H1 (cell line): ENCODE data around the gene SERPINF2. TPM values are rescaled to one million over a fixed set of nuclear protein-coding genes. Genes with fewer than 3 reads are reported as not detected.

Experiments
- CTCF ChIA-PET: fragments of 300-600 bp; sonication (Branson Sonifier 250); formaldehyde crosslinking; loops from one replicate; lab custom pipeline; 2021; ENCODE audit not compliant: partially characterized antibody; lab: Charles Lee
- POLR2A ChIA-PET: fragments of 300-600 bp; sonication (Branson Sonifier 250); formaldehyde crosslinking; loops from one replicate; lab custom pipeline; 2021; ENCODE audit warnings: inconsistent platforms; ENCODE audit not compliant: partially characterized antibody; lab: Charles Lee
- DNase-seq, 2 experiments: peaks; one replicate each; pipeline versions ENCODE4 v3.0.0 to v3.0.0-alpha.2; 2010 to 2022; ENCODE audit warnings: low spot score in 2 of 2, low read depth in 1 of 2, mixed read lengths in 1 of 2
- FAIRE-seq: peaks from 2 replicates; lab custom pipeline; 2011; peaks lifted over from hg19 to GRCh38; lab: Jason Lieb, UNC
- H2AFZ ChIP-seq: 2 replicates; pipeline ENCODE4 v1.8.1; 2012; ENCODE audit warnings: low read length, inconsistent platforms
- H2AK5ac ChIP-seq: 2 replicates; pipeline ENCODE4 v1.6.1; 2013; ENCODE audit warnings: low read depth, low read length
- H2BK120ac ChIP-seq: replicated peaks from 2 replicates; pipeline ENCODE3; 2013; ENCODE audit warnings: low read depth, low read length, inconsistent platforms
- H2BK12ac ChIP-seq: 2 replicates; pipeline ENCODE4 v1.6.1; 2013; ENCODE audit warnings: low read depth, low read length
- H2BK15ac ChIP-seq: 2 replicates; pipeline ENCODE4 v1.6.1; 2013; ENCODE audit warnings: low read length
- H2BK20ac ChIP-seq: 2 replicates; pipeline ENCODE4 v1.6.1; 2013; ENCODE audit warnings: low read length
- H2BK5ac ChIP-seq: 2 replicates; pipeline ENCODE4 v1.6.1; 2013; ENCODE audit warnings: low read depth, low read length
- H3K14ac ChIP-seq: 2 replicates; pipeline ENCODE4 v1.6.1; 2013; ENCODE audit warnings: inconsistent platforms; ENCODE audit not compliant: insufficient read length
- H3K18ac ChIP-seq: 2 replicates; pipeline ENCODE4 v1.6.1; 2013; ENCODE audit warnings: low read length; ENCODE audit errors: extremely low read depth
- H3K23ac ChIP-seq: 2 replicates; pipeline ENCODE4 v1.6.1; 2013; ENCODE audit warnings: inconsistent platforms; ENCODE audit not compliant: insufficient read length
- H3K23me2 ChIP-seq: 2 replicates; pipeline ENCODE4 v1.6.1; 2013; ENCODE audit warnings: low read depth, low read length
- H3K27ac ChIP-seq: 2 replicates; pipeline ENCODE4 v1.6.1; 2011; ENCODE audit warnings: low read depth, low read length, inconsistent platforms
- H3K27me3 ChIP-seq, 4 experiments: replicated peaks in 1 of 4; 1 replicate in 1 of 4; 2 replicates in 3 of 4; pipeline versions ENCODE4 v1.6.1 to v1.8.1; 2011 to 2013; ENCODE audit warnings: low read length in 3 of 4, mild to moderate bottlenecking in 3 of 4, inconsistent platforms in 2 of 4, mixed read lengths in 2 of 4, moderate library complexity in 1 of 4; ENCODE audit not compliant: control insufficient read depth in 3 of 4, insufficient read depth in 3 of 4; ENCODE audit errors: extremely low read depth in 1 of 4
- H3K36me3 ChIP-seq, 4 experiments: 2 replicates each; pipeline versions ENCODE4 v1.6.1 to v1.8.1; 2011 to 2013; ENCODE audit warnings: mild to moderate bottlenecking in 4 of 4, low read length in 3 of 4, moderate library complexity in 2 of 4, control low read depth in 1 of 4, inconsistent platforms in 1 of 4; ENCODE audit not compliant: insufficient read depth in 4 of 4, control insufficient read depth in 2 of 4
- H3K4ac ChIP-seq: replicated peaks from 2 replicates; pipeline ENCODE3; 2013; ENCODE audit warnings: low read length, low read depth, mixed read lengths, inconsistent platforms; ENCODE audit not compliant: insufficient read length
- H3K4me1 ChIP-seq, 4 experiments: replicated peaks in 1 of 4; 1 replicate in 1 of 4; 2 replicates in 3 of 4; pipeline versions ENCODE4 v1.6.1 to v1.8.1; 2011 to 2013; ENCODE audit warnings: low read length in 3 of 4, inconsistent platforms in 2 of 4, mixed read lengths in 1 of 4; ENCODE audit not compliant: insufficient read depth in 4 of 4, control insufficient read depth in 3 of 4
- H3K4me2 ChIP-seq, 2 experiments: 2 replicates each; pipeline versions ENCODE4 v1.6.1 to v1.8.1; 2011 to 2013; ENCODE audit warnings: low read depth in 2 of 2, low read length in 2 of 2, control low read depth in 1 of 2, inconsistent platforms in 1 of 2, mild to moderate bottlenecking in 1 of 2; ENCODE audit not compliant: insufficient read depth in 1 of 2
- H3K4me3 ChIP-seq, 4 experiments: fragments of 200-600, 300-600 bp in 1 of 4; sonication (generic), shearing (Covaris generic), sonication (Bioruptor Twin) in 1 of 4; 2 replicates each; pipeline versions ENCODE4 v1.5.1 to v1.8.1; 2011 to 2016; ENCODE audit warnings: low read length in 4 of 4, low read depth in 3 of 4, control low read depth in 2 of 4, inconsistent platforms in 2 of 4, mild to moderate bottlenecking in 2 of 4, mixed read lengths in 1 of 4, moderate library complexity in 1 of 4; ENCODE audit not compliant: insufficient read depth in 2 of 4; ENCODE audit errors: extremely low read depth in 1 of 4
- H3K56ac ChIP-seq: replicated peaks from 2 replicates; pipeline ENCODE3; 2013; ENCODE audit warnings: low read depth, mild to moderate bottlenecking, mixed read lengths, low read length, inconsistent platforms; ENCODE audit not compliant: insufficient read length
- H3K79me1 ChIP-seq: 2 replicates; pipeline ENCODE4 v1.6.1; 2013; ENCODE audit warnings: low read depth, low read length, control low read depth
- H3K79me2 ChIP-seq, 2 experiments: 2 replicates each; pipeline versions ENCODE4 v1.6.1 to v1.8.1; 2012 to 2013; ENCODE audit warnings: low read length in 2 of 2, mild to moderate bottlenecking in 2 of 2, inconsistent platforms in 1 of 2; ENCODE audit not compliant: insufficient read depth in 2 of 2, control insufficient read depth in 1 of 2
- H3K9ac ChIP-seq, 4 experiments: replicated peaks in 1 of 4; 1 replicate in 1 of 4; 2 replicates in 3 of 4; pipeline versions ENCODE4 v1.6.1 to v1.8.1; 2011 to 2013; ENCODE audit warnings: low read depth in 3 of 4, low read length in 3 of 4, control low read depth in 2 of 4, mild to moderate bottlenecking in 2 of 4, moderate library complexity in 2 of 4, inconsistent platforms in 1 of 4; ENCODE audit errors: extremely low read depth in 1 of 4
- H3K9me3 ChIP-seq, 2 experiments: 2 replicates each; pipeline versions ENCODE4 v1.6.1 to v1.8.1; 2012 to 2013; ENCODE audit warnings: mild to moderate bottlenecking in 2 of 2, moderate library complexity in 2 of 2, control low read depth in 1 of 2, inconsistent platforms in 1 of 2, low read depth in 1 of 2, low read length in 1 of 2, mixed read lengths in 1 of 2; ENCODE audit not compliant: insufficient read depth in 2 of 2
- H4K20me1 ChIP-seq, 2 experiments: replicated peaks in 1 of 2; 2 replicates each; pipeline versions ENCODE3 to v1.8.1; 2011 to 2013; ENCODE audit warnings: inconsistent platforms in 2 of 2, low read length in 2 of 2, mild to moderate bottlenecking in 1 of 2; ENCODE audit not compliant: insufficient read depth in 2 of 2, control insufficient read depth in 1 of 2
- H4K5ac ChIP-seq: 2 replicates; pipeline ENCODE4 v1.6.1; 2013; ENCODE audit warnings: low read length, low read depth, mixed read lengths, inconsistent platforms; ENCODE audit not compliant: insufficient read length
- H4K8ac ChIP-seq: 2 replicates; pipeline ENCODE4 v1.8.0; 2013; ENCODE audit warnings: mild to moderate bottlenecking, moderate library complexity, low read length, inconsistent platforms; ENCODE audit not compliant: insufficient read depth; ENCODE audit errors: extremely low read depth
- H4K91ac ChIP-seq: replicated peaks from 2 replicates; pipeline ENCODE3; 2013; ENCODE audit warnings: low read length, mixed read lengths, inconsistent platforms; ENCODE audit not compliant: insufficient read length
- CBX8 ChIP-seq: fragments of 300-800, 300-1000 bp; sonication (generic); IDR thresholded peaks from 2 replicates; pipeline ENCODE4 v1.7.1; 2016; ENCODE audit warnings: low read depth, low read length, borderline replicate concordance
- WGBS, 2 experiments: shearing (Covaris generic) in 1 of 2; methylation state at CpG; one replicate each; pipeline versions ENCODE4 v1.1.6 to v1.1.7; 2013 to 2015; ENCODE audit warnings: low lambda C conversion rate in 2 of 2, mixed read lengths in 2 of 2, inconsistent platforms in 1 of 2, low coverage in 1 of 2, missing lambda C conversion rate in 1 of 2; ENCODE audit not compliant: insufficient replicate concordance in 2 of 2, insufficient coverage in 1 of 2, insufficient read length in 1 of 2; ENCODE audit errors: extremely low coverage in 1 of 2, missing lambda C conversion rate in 1 of 2; 5-methylcytosine and 5-hydroxymethylcytosine counted together
- polyA plus RNA-seq, 7 experiments: library from polyadenylated mRNA; depleted of rRNA in 3 of 7; stranded (reverse) in 5 of 7; unstranded in 2 of 7; fragments of >200 nt in 5 of 7; fragments of 200-250 nt in 2 of 7; gene quantifications; 1 replicate in 5 of 7; 2 replicates in 1 of 7; 4 replicates in 1 of 7; pipeline versions ENCODE4 v1.2.1 to v1.2.3, GENCODE V29; 2011 to 2013; ENCODE audit warnings: missing spikeins in 2 of 7, mixed read lengths in 2 of 7
- total RNA-seq: library from RNA; stranded (reverse); fragmentation: NEBNext Ultra II Directional; extraction: Animal tissue kit (Norgen Biotek cat#: 25700); gene quantifications from 2 replicates; pipeline ENCODE4 v1.2.1, GENCODE V29; 2021
- TF ChIP-seq, protein P1 (sequence below), 3 experiments: IDR thresholded peaks; 1 replicate in 2 of 3; 2 replicates in 1 of 3; pipeline versions ENCODE4 v1.5.1 to v1.6.1; 2011; ENCODE audit warnings: low read length in 3 of 3, mild to moderate bottlenecking in 3 of 3, inconsistent platforms in 2 of 3, low read depth in 1 of 3, moderate library complexity in 1 of 3; ENCODE audit not compliant: insufficient read depth in 1 of 3; ENCODE audit errors: control extremely low read depth in 1 of 3

SERPINF2 gene
- total and polyA plus RNA-seq, 2 of the 8 experiments (the other 6 are each of a cell fraction or from before 2014, with no cell fraction given) = 1.8 to 3.2 TPM

DNA sequence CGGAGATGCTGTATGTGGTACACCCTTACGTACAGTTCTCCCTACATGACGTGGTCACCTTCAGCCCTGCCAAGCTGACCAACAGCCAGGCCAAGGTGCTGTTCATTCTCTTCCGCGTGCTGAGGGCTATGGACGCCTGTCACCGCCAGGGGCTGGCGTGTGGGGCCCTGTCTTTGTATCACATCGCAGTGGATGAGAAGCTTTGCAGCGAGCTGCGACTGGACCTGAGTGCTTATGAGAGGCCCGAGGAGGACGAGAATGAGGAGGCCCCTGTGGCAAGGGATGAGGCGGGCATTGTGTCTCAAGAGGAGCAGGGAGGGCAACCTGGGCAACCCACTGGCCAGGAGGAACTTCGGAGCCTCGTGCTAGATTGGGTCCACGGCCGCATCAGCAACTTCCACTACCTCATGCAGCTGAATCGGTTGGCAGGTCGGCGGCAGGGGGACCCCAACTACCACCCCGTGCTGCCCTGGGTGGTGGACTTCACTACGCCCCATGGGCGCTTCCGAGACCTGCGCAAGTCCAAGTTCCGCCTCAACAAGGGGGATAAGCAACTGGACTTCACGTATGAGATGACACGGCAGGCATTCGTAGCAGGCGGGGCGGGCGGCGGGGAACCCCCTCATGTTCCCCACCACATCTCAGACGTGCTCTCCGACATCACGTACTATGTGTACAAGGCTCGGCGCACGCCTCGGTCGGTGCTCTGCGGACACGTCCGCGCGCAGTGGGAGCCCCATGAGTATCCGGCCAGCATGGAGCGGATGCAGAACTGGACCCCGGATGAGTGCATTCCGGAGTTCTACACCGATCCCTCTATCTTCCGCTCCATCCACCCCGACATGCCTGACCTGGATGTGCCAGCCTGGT lies 16.8 kb upstream of the SERPINF2 start:
- H3K79me1 ChIP-seq = peaks cover 4% of the 10 kb centered on the region; the same call in 1 of the 2 replicates
- H3K4me1 ChIP-seq = peaks cover 0 to 5% (median 3%) of the 10 kb centered on the region in 4 experiments; a peak in 5 of 7 replicates
- no peaks in the 10 kb centered on the region for H3K9me3 ChIP-seq
- H3K56ac ChIP-seq = no peak overlapping the region
- H3K14ac ChIP-seq = no peak overlapping the region
- H2BK12ac ChIP-seq = 0 out of 2 replicates have a peak overlapping the region, but pooled peaks have one; percentile 5
- H2AFZ ChIP-seq = no peak overlapping the region
- no peak overlapping the region for H3K27ac ChIP-seq
- ChIA-PET POLR2A (interaction anchor here (1.3 to 3.1 kb wide), 4 partner anchors 9 to 37 kb away, joined by 4 to 17 read pairs (median 6); partner anchors contain the start of genes SERPINF1 and TLCD2), CTCF (interaction anchor here (0.6 to 2.1 kb wide), 7 partner anchors 18 to 365 kb away, joined by 3 to 7 read pairs (median 4); partner anchors contain the start of gene SERPINF1)
- H3K23me2 ChIP-seq = peaks cover 8% of the 10 kb centered on the region; the same call in 1 of the 2 replicates
- no peak overlapping the region for H2AK5ac ChIP-seq
- no peak overlapping the region for H2BK15ac ChIP-seq
- H2BK120ac ChIP-seq = no peak overlapping the region
- no peak overlapping the region for H3K4me3 ChIP-seq
- no peak overlapping the region for H3K23ac ChIP-seq
- peaks cover 0 to 5% of the 10 kb centered on the region in 2 experiments for H4K20me1 ChIP-seq
- peak overlapping the region; percentile 44 to 95; a peak in 3 of 4 replicates for H3K4me2 ChIP-seq
- H2BK5ac ChIP-seq = no peak overlapping the region
- H4K8ac ChIP-seq = peak overlapping the region; percentile 81; the same call in 1 of the 2 replicates
- WGBS, 2 experiments = 95% methylated on average over 54 of the region's 54 CpGs; no CpG with 5 or more reads in 1 of the 2 experiments
- FAIRE-seq (no peak), DNase-seq (no peak)
- no peaks in the 10 kb centered on the region; a peak in 1 of 4 replicates for H3K79me2 ChIP-seq
- no peaks in the 10 kb centered on the region; a peak in 3 of 8 replicates for H3K36me3 ChIP-seq
- no peak overlapping the region for H2BK20ac ChIP-seq
- no peak overlapping the region for H3K9ac ChIP-seq
- peak overlapping the region; percentile 44 for H3K4ac ChIP-seq
- H4K5ac ChIP-seq = no peak overlapping the region
- H3K18ac ChIP-seq = no peak overlapping the region
- H4K91ac ChIP-seq = no peak overlapping the region
- H3K27me3 ChIP-seq = 0 out of 7 replicates have a peak, but pooled peaks cover 0 to 2% (median 0%) of the 10 kb centered on the region in 4 experiments
- TF ChIP-seq, protein P1, sequence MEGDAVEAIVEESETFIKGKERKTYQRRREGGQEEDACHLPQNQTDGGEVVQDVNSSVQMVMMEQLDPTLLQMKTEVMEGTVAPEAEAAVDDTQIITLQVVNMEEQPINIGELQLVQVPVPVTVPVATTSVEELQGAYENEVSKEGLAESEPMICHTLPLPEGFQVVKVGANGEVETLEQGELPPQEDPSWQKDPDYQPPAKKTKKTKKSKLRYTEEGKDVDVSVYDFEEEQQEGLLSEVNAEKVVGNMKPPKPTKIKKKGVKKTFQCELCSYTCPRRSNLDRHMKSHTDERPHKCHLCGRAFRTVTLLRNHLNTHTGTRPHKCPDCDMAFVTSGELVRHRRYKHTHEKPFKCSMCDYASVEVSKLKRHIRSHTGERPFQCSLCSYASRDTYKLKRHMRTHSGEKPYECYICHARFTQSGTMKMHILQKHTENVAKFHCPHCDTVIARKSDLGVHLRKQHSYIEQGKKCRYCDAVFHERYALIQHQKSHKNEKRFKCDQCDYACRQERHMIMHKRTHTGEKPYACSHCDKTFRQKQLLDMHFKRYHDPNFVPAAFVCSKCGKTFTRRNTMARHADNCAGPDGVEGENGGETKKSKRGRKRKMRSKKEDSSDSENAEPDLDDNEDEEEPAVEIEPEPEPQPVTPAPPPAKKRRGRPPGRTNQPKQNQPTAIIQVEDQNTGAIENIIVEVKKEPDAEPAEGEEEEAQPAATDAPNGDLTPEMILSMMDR (IDR thresholded peaks at IDR 0.05; ENCODE audit: control extremely low read depth in 1 of 3, insufficient read depth in 1 of 3, low read depth in 1 of 3, low read length in 3 of 3) = no peak
- TF ChIP-seq CBX8 = no peak
